RKO (cell line): ENCODE data around the gene TRIP13.
"Not testable (repeated sequence)": the region's sequence is repeated elsewhere in the genome, so short reads cannot be mapped to it uniquely, and the experiment has no call there.

Source experiments
- DNase-seq: peaks from one replicate; pipeline ENCODE4 v3.0.0-alpha.2; 2016; ENCODE audit warnings: low spot score

TRIP13 gene

GRCh38 chr5:893711-894110, 1.0 kb downstream of the TRIP13 start:
- no peak for DNase-seq

- no peak for DNase-seq
Observed at GRCh38 chr5:900781-901180, 8.1 kb downstream of the TRIP13 start.

- DNase-seq, result no peak
Observed at GRCh38 chr5:902129-902916, 9.6 kb downstream of the TRIP13 start.

- no peak for DNase-seq
Observed at GRCh38 chr5:903756-904096, 11.0 kb downstream of the TRIP13 start.

- DNase-seq, result no peak
Observed at GRCh38 chr5:905139-905642, 12.5 kb downstream of the TRIP13 start.

GRCh38 chr5:907366-907910, 14.8 kb downstream of the TRIP13 start:
- DNase-seq, result no peak

GRCh38 chr5:908172-908571, 15.5 kb downstream of the TRIP13 start:
- no peak for DNase-seq

GRCh38 chr5:909086-909485, 16.4 kb downstream of the TRIP13 start:
- DNase-seq, result no peak

- DNase-seq, result no peak
Observed at GRCh38 chr5:909994-910768, 17.5 kb downstream of the TRIP13 start.

GRCh38 chr5:910769-911160, 18.1 kb downstream of the TRIP13 start:
- no peak for DNase-seq

- DNase-seq, result peak; percentile 82
Observed at GRCh38 chr5:911601-912000, 18.9 kb downstream of the TRIP13 start.

GRCh38 chr5:912280-913091, 19.8 kb downstream of the TRIP13 start:
- peak; percentile 98 for DNase-seq

GRCh38 chr5:914174-914573, 21.5 kb downstream of the TRIP13 start:
- DNase-seq, result no peak

GRCh38 chr5:914612-915011, 21.9 kb downstream of the TRIP13 start:
- no peak for DNase-seq

- not testable (repeated sequence) for DNase-seq
Observed at GRCh38 chr5:915346-915745, 22.7 kb downstream of the TRIP13 start.

GRCh38 chr5:915946-916345, 23.3 kb downstream of the TRIP13 start:
- DNase-seq, result no peak

GRCh38 chr5:916441-917293, 24.0 kb downstream of the TRIP13 start:
- DNase-seq, result no peak

- not testable (repeated sequence) for DNase-seq
Observed at GRCh38 chr5:918717-919116, 26.0 kb downstream of the TRIP13 start.

GRCh38 chr5:919356-920000, 26.8 kb downstream of the TRIP13 start:
- DNase-seq, result no peak

GRCh38 chr5:920321-920720, 27.6 kb downstream of the TRIP13 start:
- no peak for DNase-seq
